ENCODE measurements around the gene CDH23.

The CDH23 gene

GRCh38 chr10:71362141-71362540 lies 34.6 kb upstream of the CDH23 start:
- TF ChIP-seq GATA2 (IDR thresholded peaks at IDR 0.05; ENCODE audit: low read depth, low read length) (no peak), GATA3 (IDR thresholded peaks at IDR 0.05; ENCODE audit: low read depth, low read length) (no peak)

- TF ChIP-seq GATA2 (IDR thresholded peaks at IDR 0.05; ENCODE audit: low read depth, low read length) (no peak), GATA3 (IDR thresholded peaks at IDR 0.05; ENCODE audit: low read depth, low read length) (no peak)
These were observed 32.8 kb upstream of the CDH23 start for GRCh38 chr10:71363936-71364335.

GRCh38 chr10:71365366-71365765 lies 31.4 kb upstream of the CDH23 start:
- no peak for TF ChIP-seq GATA2 (IDR thresholded peaks at IDR 0.05; ENCODE audit: low read depth, low read length)
- TF ChIP-seq GATA3 (IDR thresholded peaks at IDR 0.05; ENCODE audit: low read depth, low read length) = no peak

- TF ChIP-seq GATA3 (IDR thresholded peaks at IDR 0.05; ENCODE audit: low read depth, low read length) (no peak), GATA2 (IDR thresholded peaks at IDR 0.05; ENCODE audit: low read depth, low read length) (no peak)
These were observed 30.0 kb upstream of the CDH23 start for GRCh38 chr10:71366690-71367089.

GRCh38 chr10:71367271-71367670 lies 29.4 kb upstream of the CDH23 start:
- no peak for TF ChIP-seq GATA2 (IDR thresholded peaks at IDR 0.05; ENCODE audit: low read depth, low read length)
- no peak for TF ChIP-seq GATA3 (IDR thresholded peaks at IDR 0.05; ENCODE audit: low read depth, low read length)

- TF ChIP-seq GATA3 (IDR thresholded peaks at IDR 0.05; ENCODE audit: low read depth, low read length) (no peak), GATA2 (IDR thresholded peaks at IDR 0.05; ENCODE audit: low read depth, low read length) (no peak)
These were observed 28.5 kb upstream of the CDH23 start for GRCh38 chr10:71368176-71368575.

GRCh38 chr10:71368643-71369042 lies 28.1 kb upstream of the CDH23 start:
- no peak for TF ChIP-seq GATA2 (IDR thresholded peaks at IDR 0.05; ENCODE audit: low read depth, low read length)
- TF ChIP-seq GATA3 (IDR thresholded peaks at IDR 0.05; ENCODE audit: low read depth, low read length) = no peak

GRCh38 chr10:71369602-71370001 lies 27.1 kb upstream of the CDH23 start:
- TF ChIP-seq GATA3 (IDR thresholded peaks at IDR 0.05; ENCODE audit: low read depth, low read length) (no peak), GATA2 (IDR thresholded peaks at IDR 0.05; ENCODE audit: low read depth, low read length) (no peak)

- TF ChIP-seq GATA2 (IDR thresholded peaks at IDR 0.05; ENCODE audit: low read depth, low read length) = no peak
- no peak for TF ChIP-seq GATA3 (IDR thresholded peaks at IDR 0.05; ENCODE audit: low read depth, low read length)
These were observed 26.7 kb upstream of the CDH23 start for GRCh38 chr10:71370031-71370430.

- TF ChIP-seq GATA3 (IDR thresholded peaks at IDR 0.05; ENCODE audit: low read depth, low read length) (no peak), GATA2 (IDR thresholded peaks at IDR 0.05; ENCODE audit: low read depth, low read length) (no peak)
These were observed 25.0 kb upstream of the CDH23 start for GRCh38 chr10:71371750-71372166.

GRCh38 chr10:71372882-71373495 lies 23.7 kb upstream of the CDH23 start:
- no peak for TF ChIP-seq GATA2 (IDR thresholded peaks at IDR 0.05; ENCODE audit: low read depth, low read length)
- TF ChIP-seq GATA3 (IDR thresholded peaks at IDR 0.05; ENCODE audit: low read depth, low read length) = no peak

- TF ChIP-seq GATA2 (IDR thresholded peaks at IDR 0.05; ENCODE audit: low read depth, low read length) = no peak
- TF ChIP-seq GATA3 (IDR thresholded peaks at IDR 0.05; ENCODE audit: low read depth, low read length) = no peak
These were observed 22.1 kb upstream of the CDH23 start for GRCh38 chr10:71374481-71375233.

- no peak for TF ChIP-seq GATA2 (IDR thresholded peaks at IDR 0.05; ENCODE audit: low read depth, low read length)
- no peak for TF ChIP-seq GATA3 (IDR thresholded peaks at IDR 0.05; ENCODE audit: low read depth, low read length)
These were observed 20.8 kb upstream of the CDH23 start for GRCh38 chr10:71375952-71376351.

GRCh38 chr10:71378336-71379117 lies 18.2 kb upstream of the CDH23 start:
- no peak for TF ChIP-seq GATA2 (IDR thresholded peaks at IDR 0.05; ENCODE audit: low read depth, low read length)
- no peak for TF ChIP-seq GATA3 (IDR thresholded peaks at IDR 0.05; ENCODE audit: low read depth, low read length)

Measured in SH-SY5Y (cell line).